CD14-positive monocyte (primary cell): ENCODE measurements around the gene RNF227. TPM values are rescaled to one million over a fixed set of nuclear protein-coding genes. Genes with fewer than 3 reads are reported as not detected.
A peak's percentile ranks its signal among the peaks of the same experiment; 100 is the strongest.

Experiments
- DNase-seq, 3 donors: peaks; one replicate each; pipeline ENCODE4 v3.0.0-alpha.2; 2011 to 2022
- H2AFZ ChIP-seq: 2 replicates; pipeline ENCODE4 v1.6.0; 2012; ENCODE audit warnings: mild to moderate bottlenecking, low read depth, low read length, inconsistent platforms; ENCODE audit not compliant: insufficient read depth, poor library complexity, severe bottlenecking
- H3K27ac ChIP-seq, 2 donors: 1 replicate in 1 of 2; 2 replicates in 1 of 2; pipeline ENCODE4 v1.5.1; 2012 to 2013; ENCODE audit warnings: low read length in 2 of 2, control low read depth in 1 of 2, inconsistent platforms in 1 of 2, low read depth in 1 of 2, mild to moderate bottlenecking in 1 of 2
- H3K27me3 ChIP-seq, 2 donors: one replicate each; pipeline versions ENCODE4 v1.6.0 to v1.6.1; 2011 to 2013; ENCODE audit warnings: low read length in 2 of 2; ENCODE audit not compliant: control insufficient read depth in 2 of 2, insufficient read depth in 2 of 2
- H3K36me3 ChIP-seq, 2 donors: replicated peaks in 1 of 2; 1 replicate in 1 of 2; 2 replicates in 1 of 2; pipeline versions ENCODE4 v1.5.1 to v1.6.1; 2012 to 2013; ENCODE audit warnings: low read length in 2 of 2, control low read depth in 1 of 2, inconsistent platforms in 1 of 2, mild to moderate bottlenecking in 1 of 2; ENCODE audit not compliant: insufficient read depth in 2 of 2, control insufficient read depth in 1 of 2
- H3K4me1 ChIP-seq, 2 donors: 1 replicate in 1 of 2; 2 replicates in 1 of 2; pipeline versions ENCODE4 v1.5.1 to v1.6.1; 2012 to 2013; ENCODE audit warnings: low read length in 2 of 2, control low read depth in 1 of 2, inconsistent platforms in 1 of 2, mild to moderate bottlenecking in 1 of 2, moderate library complexity in 1 of 2; ENCODE audit not compliant: insufficient read depth in 2 of 2, control insufficient read depth in 1 of 2
- H3K4me2 ChIP-seq: replicated peaks from 2 replicates; pipeline ENCODE3; 2012; ENCODE audit warnings: low read length, moderate library complexity, mild to moderate bottlenecking; ENCODE audit not compliant: poor library complexity, severe bottlenecking; ENCODE audit errors: extremely low read depth
- H3K4me3 ChIP-seq, 3 experiments: fragments of 200-600 bp in 1 of 3; sonication (generic) in 1 of 3; replicated peaks in 1 of 3; 1 replicate in 2 of 3; 2 replicates in 1 of 3; pipeline ENCODE4 v1.5.1; 2011 to 2013; ENCODE audit warnings: low read length in 3 of 3, mild to moderate bottlenecking in 3 of 3, control low read depth in 2 of 3, low read depth in 2 of 3, inconsistent platforms in 1 of 3, moderate library complexity in 1 of 3
- H3K79me2 ChIP-seq: 2 replicates; pipeline ENCODE4 v1.6.0; 2012; ENCODE audit warnings: mild to moderate bottlenecking, control low read depth, inconsistent platforms, low read length, moderate library complexity; ENCODE audit not compliant: insufficient read depth
- H3K9ac ChIP-seq: 2 replicates; pipeline ENCODE4 v1.6.0; 2017; ENCODE audit warnings: low read length, mild to moderate bottlenecking; ENCODE audit not compliant: insufficient read depth, poor library complexity, severe bottlenecking
- H3K9me3 ChIP-seq, 2 donors: replicated peaks in 1 of 2; 1 replicate in 1 of 2; 2 replicates in 1 of 2; pipeline versions ENCODE4 v1.5.1 to v1.6.1; 2012 to 2013; ENCODE audit warnings: low read length in 2 of 2, control low read depth in 1 of 2; ENCODE audit not compliant: control insufficient read depth in 1 of 2, insufficient read depth in 1 of 2
- H4K20me1 ChIP-seq: 2 replicates; pipeline ENCODE4 v1.6.0; 2012; ENCODE audit warnings: mild to moderate bottlenecking, low read length, control low read depth, moderate library complexity; ENCODE audit not compliant: insufficient read depth
- H3K27ac Mint-ChIP-seq, 7 donors: one replicate each; pipeline ENCODE4 v1.8.0; 2020; ENCODE audit warnings: mild to moderate bottlenecking in 7 of 7, mixed read lengths in 7 of 7, moderate library complexity in 6 of 7, inconsistent platforms in 2 of 7
- H3K27me3 Mint-ChIP-seq, 3 donors: one replicate each; pipeline ENCODE4 v1.8.0; 2021 to 2022; ENCODE audit warnings: low read depth in 3 of 3, mild to moderate bottlenecking in 3 of 3, mixed read lengths in 3 of 3, moderate library complexity in 3 of 3, inconsistent platforms in 1 of 3
- H3K36me3 Mint-ChIP-seq, 2 donors: one replicate each; pipeline ENCODE4 v1.8.0; 2020; ENCODE audit warnings: mixed read lengths in 2 of 2, inconsistent platforms in 1 of 2, mild to moderate bottlenecking in 1 of 2
- H3K4me1 Mint-ChIP-seq: one replicate; pipeline ENCODE4 v1.8.0; 2020; ENCODE audit warnings: mild to moderate bottlenecking, mixed read lengths
- H3K4me3 Mint-ChIP-seq, 2 donors: one replicate each; pipeline ENCODE4 v1.8.0; 2020; ENCODE audit warnings: mild to moderate bottlenecking in 2 of 2, mixed read lengths in 2 of 2, moderate library complexity in 1 of 2
- H3K9me3 Mint-ChIP-seq, 7 donors: one replicate each; pipeline ENCODE4 v1.8.0; 2020 to 2022; ENCODE audit warnings: mixed read lengths in 7 of 7, mild to moderate bottlenecking in 6 of 7, moderate library complexity in 6 of 7, inconsistent platforms in 2 of 7
- WGBS: methylation state at CpG from one replicate; pipeline ENCODE4 v1.1.5; 2013; ENCODE audit warnings: missing lambda C conversion rate; ENCODE audit not compliant: insufficient coverage; 5-methylcytosine and 5-hydroxymethylcytosine counted together
- intact Hi-C, 2 donors: fragments of 100-400 bp; cut with micrococcal nuclease; formaldehyde crosslinking; loops; one replicate each; pipeline versions ENCODE4 v1.15.0 to v1.15.1; 2023
- polyA plus RNA-seq, 3 donors: library from polyadenylated mRNA; depleted of rRNA in 1 of 3; unstranded in 2 of 3; stranded (reverse) in 1 of 3; fragments of 300-500 nt in 2 of 3; fragments of >200 nt in 1 of 3; fragmentation: Illumina TruSeq in 2 of 3; gene quantifications; 1 replicate in 2 of 3; 2 replicates in 1 of 3; pipeline ENCODE4 v1.2.3, GENCODE V29; 2012 to 2021
- TF ChIP-seq, protein P1 (sequence below): fragments of 200-600 bp; IDR thresholded peaks from one replicate; pipeline ENCODE4 v1.8.0; 2022; ENCODE audit warnings: antibody characterized with exemption, mild to moderate bottlenecking

Gene RNF227
- polyA plus RNA-seq, 3 donors, result 0.59 to 6.7 (median 1.3) TPM

DNA sequence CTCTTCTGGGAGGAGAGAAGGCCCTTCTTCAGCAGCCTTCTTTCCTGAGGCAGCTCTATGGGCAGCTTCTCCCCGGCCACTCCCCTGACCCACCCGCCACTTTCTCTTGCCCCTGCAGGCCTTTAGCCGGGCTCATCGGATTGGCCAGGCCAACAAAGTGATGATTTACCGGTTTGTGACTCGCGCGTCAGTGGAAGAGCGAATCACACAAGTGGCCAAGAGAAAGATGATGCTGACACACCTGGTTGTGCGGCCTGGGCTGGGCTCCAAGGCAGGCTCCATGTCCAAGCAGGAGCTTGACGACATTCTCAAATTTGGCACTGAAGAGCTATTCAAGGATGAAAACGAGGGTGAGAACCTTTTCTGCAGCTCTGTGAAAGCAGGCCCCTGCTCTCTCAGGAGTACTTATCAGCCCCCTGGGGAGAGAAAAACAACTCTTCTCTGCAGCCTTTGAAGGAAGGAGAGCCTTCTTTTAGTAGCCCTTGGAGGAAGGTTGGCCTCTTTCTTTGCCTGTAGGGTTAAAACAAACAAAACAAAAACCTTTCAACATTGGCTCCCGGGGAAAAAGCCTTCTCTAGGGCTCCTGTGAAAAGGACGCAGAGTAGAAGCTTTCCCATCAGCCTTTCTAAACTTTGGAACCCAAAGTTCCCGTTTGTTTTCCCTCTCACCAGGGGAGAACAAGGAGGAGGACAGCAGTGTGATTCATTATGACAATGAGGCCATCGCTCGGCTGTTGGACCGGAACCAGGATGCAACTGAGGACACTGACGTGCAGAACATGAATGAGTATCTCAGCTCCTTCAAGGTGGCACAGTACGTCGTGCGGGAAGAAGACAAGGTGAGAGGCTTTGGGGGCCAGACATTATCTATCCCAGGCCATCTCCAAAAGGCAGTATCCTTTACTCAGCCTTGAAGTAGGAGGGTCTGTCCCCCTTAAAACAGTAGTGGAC lies 12.7 kb downstream of the RNF227 start:
- Mint-ChIP-seq H3K9me3 (no peaks in the 10 kb centered on the region), H3K4me1 (no peaks in the 10 kb centered on the region), H3K27me3 (peaks cover 0 to 3% (median 2%) of the 10 kb centered on the region in 3 donors), H3K4me3 (no peak overlapping the region), H3K36me3 (peaks cover 97 to 100% of the 10 kb centered on the region in 2 donors), H3K27ac (no peak overlapping the region)
- H3K36me3 ChIP-seq, result peaks cover 99 to 100% of the 10 kb centered on the region in 2 donors
- H3K27ac ChIP-seq, result no peak overlapping the region
- H3K27me3 ChIP-seq, result no peaks in the 10 kb centered on the region
- TF ChIP-seq, protein P1, sequence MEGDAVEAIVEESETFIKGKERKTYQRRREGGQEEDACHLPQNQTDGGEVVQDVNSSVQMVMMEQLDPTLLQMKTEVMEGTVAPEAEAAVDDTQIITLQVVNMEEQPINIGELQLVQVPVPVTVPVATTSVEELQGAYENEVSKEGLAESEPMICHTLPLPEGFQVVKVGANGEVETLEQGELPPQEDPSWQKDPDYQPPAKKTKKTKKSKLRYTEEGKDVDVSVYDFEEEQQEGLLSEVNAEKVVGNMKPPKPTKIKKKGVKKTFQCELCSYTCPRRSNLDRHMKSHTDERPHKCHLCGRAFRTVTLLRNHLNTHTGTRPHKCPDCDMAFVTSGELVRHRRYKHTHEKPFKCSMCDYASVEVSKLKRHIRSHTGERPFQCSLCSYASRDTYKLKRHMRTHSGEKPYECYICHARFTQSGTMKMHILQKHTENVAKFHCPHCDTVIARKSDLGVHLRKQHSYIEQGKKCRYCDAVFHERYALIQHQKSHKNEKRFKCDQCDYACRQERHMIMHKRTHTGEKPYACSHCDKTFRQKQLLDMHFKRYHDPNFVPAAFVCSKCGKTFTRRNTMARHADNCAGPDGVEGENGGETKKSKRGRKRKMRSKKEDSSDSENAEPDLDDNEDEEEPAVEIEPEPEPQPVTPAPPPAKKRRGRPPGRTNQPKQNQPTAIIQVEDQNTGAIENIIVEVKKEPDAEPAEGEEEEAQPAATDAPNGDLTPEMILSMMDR, result no peak
- no peaks in the 10 kb centered on the region for H3K79me2 ChIP-seq
- no peak overlapping the region for H3K4me3 ChIP-seq
- no peak overlapping the region for H2AFZ ChIP-seq
- no peaks in the 10 kb centered on the region for H3K4me1 ChIP-seq
- H3K9ac ChIP-seq, result no peak overlapping the region
- H3K4me2 ChIP-seq, result no peak overlapping the region
- WGBS, result 98% methylated on average over 17 of the region's 22 CpGs
- DNase-seq, result no peak
- intact Hi-C loops, result no loop called here
- no peaks in the 10 kb centered on the region for H4K20me1 ChIP-seq
- no peaks in the 10 kb centered on the region for H3K9me3 ChIP-seq

GRCh38 chr17:7897773-7898172 lies 18.3 kb downstream of the RNF227 start:
- Histone ChIP-seq H3K9ac (no peak overlapping the region), H3K4me3 (no peak overlapping the region), H3K79me2 (peaks cover 11% of the 10 kb centered on the region), H4K20me1 (no peaks in the 10 kb centered on the region), H3K27ac (peak overlapping the region in 1 of 2 donors; percentile 18), H2AFZ (no peak overlapping the region), H3K9me3 (no peaks in the 10 kb centered on the region), H3K4me1 (no peaks in the 10 kb centered on the region), H3K4me2 (no peak overlapping the region), H3K36me3 (peaks cover 75 to 99% of the 10 kb centered on the region in 2 donors), H3K27me3 (no peaks in the 10 kb centered on the region)
- intact Hi-C loops, result loop anchor here (2.0 to 5.0 kb wide), 5 partner anchors 35 to 160 kb away; no protein-coding TSS in a partner anchor
- Mint-ChIP-seq H3K36me3 (peaks cover 90 to 97% of the 10 kb centered on the region in 2 donors), H3K27ac (peak overlapping the region in 6 of 7 donors; percentile 13 to 84 (median 54)), H3K4me3 (no peak overlapping the region), H3K9me3 (no peaks in the 10 kb centered on the region), H3K4me1 (peaks cover 8% of the 10 kb centered on the region), H3K27me3 (peaks cover 0 to 3% (median 2%) of the 10 kb centered on the region in 3 donors)
- TF ChIP-seq, protein P1, result peak; percentile 74
- 68% methylated on average over 3 of the region's 6 CpGs for WGBS
- DNase-seq, result peak; percentile 52 to 67 (median 54)
